GM23338 (cell line): ENCODE measurements around the gene FAM53B.

Source experiments
- EZH2phosphoT487 ChIP-seq: fragments of 200-600 bp; sonication (generic); IDR thresholded peaks from one replicate; pipeline ENCODE4 v1.8.1; 2018; ENCODE audit warnings: antibody characterized with exemption; ENCODE audit not compliant: unreplicated experiment
- JUNB ChIP-seq: IDR thresholded peaks from one replicate; pipeline ENCODE4 v1.6.1; 2016; ENCODE audit warnings: antibody characterized with exemption; ENCODE audit not compliant: unreplicated experiment
- POLR2AphosphoS5 ChIP-seq: IDR thresholded peaks from 2 replicates; pipeline ENCODE4 v1.6.1; 2016; ENCODE audit warnings: antibody characterized with exemption, low read depth
- STAT1 ChIP-seq: IDR thresholded peaks from one replicate; pipeline ENCODE4 v1.6.1; 2016; ENCODE audit warnings: antibody characterized with exemption; ENCODE audit not compliant: unreplicated experiment
- ZNF114 ChIP-seq: fragments of 250-450 bp; sonication (Bioruptor Pico); IDR thresholded peaks from 2 replicates; pipeline ENCODE4 v1.5.0; 2020; ENCODE audit warnings: mild to moderate bottlenecking, moderate library complexity
- TF ChIP-seq, protein P1 (sequence below): IDR thresholded peaks from one replicate; pipeline ENCODE4 v1.6.1; 2018; ENCODE audit warnings: antibody characterized with exemption; ENCODE audit not compliant: unreplicated experiment
- TF ChIP-seq, protein P2 (sequence below), 2 experiments: fragments of 200-600 bp in 1 of 2; sonication (generic) in 1 of 2; conservative IDR thresholded peaks; 2 replicates each; pipeline versions ENCODE4 v1.5.1 to v1.6.1; 2016 to 2017; ENCODE audit warnings: antibody characterized with exemption in 2 of 2, low read depth in 2 of 2, mild to moderate bottlenecking in 2 of 2, moderate library complexity in 1 of 2

DNA sequence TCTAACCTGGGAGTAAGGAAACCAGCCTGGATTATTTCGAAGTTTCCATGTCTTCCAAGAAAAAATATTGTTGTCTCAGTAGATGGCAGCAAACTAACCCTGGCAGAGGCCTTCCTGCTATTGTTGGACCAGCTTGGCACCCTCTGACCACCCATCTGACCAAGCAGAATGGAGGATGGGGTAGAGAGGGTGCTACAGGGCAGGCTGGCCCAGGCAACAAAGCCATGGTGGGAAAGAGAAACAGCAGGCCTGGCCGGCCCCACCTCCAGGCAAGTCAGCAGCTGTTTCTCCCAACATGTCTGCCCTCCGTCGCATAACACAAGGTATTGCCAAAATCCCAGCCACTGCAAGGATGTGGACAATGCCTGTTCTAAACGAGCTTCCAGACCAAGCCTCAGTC lies 95.0 kb downstream of the FAM53B start:
- TF ChIP-seq, protein P1, sequence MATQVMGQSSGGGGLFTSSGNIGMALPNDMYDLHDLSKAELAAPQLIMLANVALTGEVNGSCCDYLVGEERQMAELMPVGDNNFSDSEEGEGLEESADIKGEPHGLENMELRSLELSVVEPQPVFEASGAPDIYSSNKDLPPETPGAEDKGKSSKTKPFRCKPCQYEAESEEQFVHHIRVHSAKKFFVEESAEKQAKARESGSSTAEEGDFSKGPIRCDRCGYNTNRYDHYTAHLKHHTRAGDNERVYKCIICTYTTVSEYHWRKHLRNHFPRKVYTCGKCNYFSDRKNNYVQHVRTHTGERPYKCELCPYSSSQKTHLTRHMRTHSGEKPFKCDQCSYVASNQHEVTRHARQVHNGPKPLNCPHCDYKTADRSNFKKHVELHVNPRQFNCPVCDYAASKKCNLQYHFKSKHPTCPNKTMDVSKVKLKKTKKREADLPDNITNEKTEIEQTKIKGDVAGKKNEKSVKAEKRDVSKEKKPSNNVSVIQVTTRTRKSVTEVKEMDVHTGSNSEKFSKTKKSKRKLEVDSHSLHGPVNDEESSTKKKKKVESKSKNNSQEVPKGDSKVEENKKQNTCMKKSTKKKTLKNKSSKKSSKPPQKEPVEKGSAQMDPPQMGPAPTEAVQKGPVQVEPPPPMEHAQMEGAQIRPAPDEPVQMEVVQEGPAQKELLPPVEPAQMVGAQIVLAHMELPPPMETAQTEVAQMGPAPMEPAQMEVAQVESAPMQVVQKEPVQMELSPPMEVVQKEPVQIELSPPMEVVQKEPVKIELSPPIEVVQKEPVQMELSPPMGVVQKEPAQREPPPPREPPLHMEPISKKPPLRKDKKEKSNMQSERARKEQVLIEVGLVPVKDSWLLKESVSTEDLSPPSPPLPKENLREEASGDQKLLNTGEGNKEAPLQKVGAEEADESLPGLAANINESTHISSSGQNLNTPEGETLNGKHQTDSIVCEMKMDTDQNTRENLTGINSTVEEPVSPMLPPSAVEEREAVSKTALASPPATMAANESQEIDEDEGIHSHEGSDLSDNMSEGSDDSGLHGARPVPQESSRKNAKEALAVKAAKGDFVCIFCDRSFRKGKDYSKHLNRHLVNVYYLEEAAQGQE, result no peak
- TF ChIP-seq EZH2phosphoT487 (no peak), JUNB (no peak), POLR2AphosphoS5 (no peak), STAT1 (no peak), ZNF114 (CRISPR knock-in tag) (no peak)
- TF ChIP-seq, protein P2, sequence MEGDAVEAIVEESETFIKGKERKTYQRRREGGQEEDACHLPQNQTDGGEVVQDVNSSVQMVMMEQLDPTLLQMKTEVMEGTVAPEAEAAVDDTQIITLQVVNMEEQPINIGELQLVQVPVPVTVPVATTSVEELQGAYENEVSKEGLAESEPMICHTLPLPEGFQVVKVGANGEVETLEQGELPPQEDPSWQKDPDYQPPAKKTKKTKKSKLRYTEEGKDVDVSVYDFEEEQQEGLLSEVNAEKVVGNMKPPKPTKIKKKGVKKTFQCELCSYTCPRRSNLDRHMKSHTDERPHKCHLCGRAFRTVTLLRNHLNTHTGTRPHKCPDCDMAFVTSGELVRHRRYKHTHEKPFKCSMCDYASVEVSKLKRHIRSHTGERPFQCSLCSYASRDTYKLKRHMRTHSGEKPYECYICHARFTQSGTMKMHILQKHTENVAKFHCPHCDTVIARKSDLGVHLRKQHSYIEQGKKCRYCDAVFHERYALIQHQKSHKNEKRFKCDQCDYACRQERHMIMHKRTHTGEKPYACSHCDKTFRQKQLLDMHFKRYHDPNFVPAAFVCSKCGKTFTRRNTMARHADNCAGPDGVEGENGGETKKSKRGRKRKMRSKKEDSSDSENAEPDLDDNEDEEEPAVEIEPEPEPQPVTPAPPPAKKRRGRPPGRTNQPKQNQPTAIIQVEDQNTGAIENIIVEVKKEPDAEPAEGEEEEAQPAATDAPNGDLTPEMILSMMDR (conservative IDR thresholded peaks at IDR 0.05; ENCODE audit: low read depth in 2 of 2), result no peak
